SU-DHL-6 (cell line): ENCODE results near the gene IL2RG.

ENCODE experiments used
- H2AFZ ChIP-seq: fragments of 200-600 bp; sonication (generic); 2 replicates; pipeline ENCODE4 v1.6.1; 2014; ENCODE audit warnings: low read depth, mild to moderate bottlenecking, moderate library complexity, mixed read lengths, antibody characterized with exemption, low read length; ENCODE audit not compliant: severe bottlenecking
- H3F3A ChIP-seq: fragments of 200-600 bp; shearing (Covaris generic); 2 replicates; pipeline ENCODE4 v1.6.0; 2016; ENCODE audit warnings: antibody characterized with exemption, mild to moderate bottlenecking; ENCODE audit not compliant: insufficient read depth
- H3K27ac ChIP-seq: fragments of 200-600 bp; sonication (generic); 2 replicates; pipeline ENCODE4 v1.5.1; 2016; ENCODE audit warnings: low read depth, mild to moderate bottlenecking, low read length, moderate library complexity, mixed read lengths
- H3K27me3 ChIP-seq: fragments of 200-600 bp; sonication (generic), shearing (Covaris generic); 2 replicates; pipeline ENCODE4 v1.6.0; 2014; ENCODE audit warnings: mild to moderate bottlenecking, low read length
- H3K36me3 ChIP-seq: fragments of 200-600 bp; sonication (generic); 2 replicates; pipeline ENCODE4 v1.6.1; 2014; ENCODE audit warnings: mild to moderate bottlenecking, low read length, mixed read lengths
- H3K4me2 ChIP-seq: fragments of 300-600, 200-600 bp; shearing (Covaris generic), sonication (generic); 2 replicates; pipeline ENCODE4 v1.6.0; 2014; ENCODE audit warnings: low read length, low read depth, mild to moderate bottlenecking; ENCODE audit not compliant: poor library complexity, severe bottlenecking
- H3K4me3 ChIP-seq: fragments of 200-600 bp; sonication (generic); 2 replicates; pipeline ENCODE4 v1.5.1; 2014; ENCODE audit warnings: antibody characterized with exemption, low read length, mild to moderate bottlenecking, mixed read lengths; ENCODE audit not compliant: insufficient read depth, poor library complexity, severe bottlenecking
- H3K79me2 ChIP-seq: fragments of 200-600 bp; sonication (generic); 2 replicates; pipeline ENCODE4 v1.6.1; 2014; ENCODE audit warnings: mild to moderate bottlenecking, low read length, moderate library complexity; ENCODE audit not compliant: insufficient read depth
- H3K9ac ChIP-seq: fragments of 200-600 bp; sonication (generic); 2 replicates; pipeline ENCODE4 v1.7.0; 2014; ENCODE audit warnings: mild to moderate bottlenecking, low read length
- H3K9me2 ChIP-seq: fragments of 200-600 bp; sonication (generic); replicated peaks from 2 replicates; pipeline ENCODE4 v1.6.1; 2014; ENCODE audit warnings: low read length; ENCODE audit not compliant: insufficient read depth
- H3K9me3 ChIP-seq: fragments of 200-600 bp; sonication (generic); 2 replicates; pipeline ENCODE4 v1.6.1; 2014; ENCODE audit warnings: low read length, mixed read lengths; ENCODE audit not compliant: insufficient read depth
- H4K20me1 ChIP-seq: fragments of 200-600 bp; sonication (generic); 2 replicates; pipeline ENCODE4 v1.6.1; 2014; ENCODE audit warnings: low read depth, mild to moderate bottlenecking, antibody characterized with exemption, low read length, moderate library complexity, mixed read lengths
- EZH2phosphoT487 ChIP-seq: fragments of 200-600 bp; sonication (generic), shearing (Covaris generic); conservative IDR thresholded peaks from 2 replicates; pipeline ENCODE4 v1.6.1; 2018; ENCODE audit warnings: mild to moderate bottlenecking, antibody characterized with exemption, low read length, moderate library complexity, mixed read lengths
- TF ChIP-seq, protein P1 (sequence below): fragments of 200-600 bp; sonication (generic); IDR thresholded peaks from one replicate; pipeline ENCODE4 v1.5.1; 2017; ENCODE audit warnings: antibody characterized with exemption, mild to moderate bottlenecking, low read length, moderate library complexity; ENCODE audit not compliant: insufficient read depth, poor library complexity, severe bottlenecking

Gene IL2RG

DNA sequence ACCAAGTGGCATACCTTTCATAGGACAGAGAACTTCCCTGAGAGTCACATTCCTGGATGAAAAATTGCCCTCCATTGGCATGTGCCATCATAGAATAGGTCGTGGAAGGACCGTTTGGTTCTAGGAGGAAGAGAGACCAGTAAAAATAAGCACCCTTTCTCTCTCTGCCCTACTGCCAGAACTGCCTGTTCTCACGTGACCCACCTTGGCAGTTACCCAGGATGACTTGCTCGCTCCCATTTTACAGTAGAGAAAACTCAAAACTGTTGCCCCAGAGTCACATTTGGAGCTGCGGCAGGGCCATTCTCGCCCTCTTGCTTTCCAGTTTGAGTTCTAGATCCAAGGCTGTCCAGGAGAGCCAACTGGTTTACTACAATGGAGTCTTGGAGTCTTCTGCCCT is 32.1 kb upstream of the IL2RG start:
- no peaks in the 10 kb centered on the region for H3K36me3 ChIP-seq
- H3K79me2 ChIP-seq = no peaks in the 10 kb centered on the region
- H3K27ac ChIP-seq = no peak overlapping the region
- TF ChIP-seq EZH2phosphoT487 = no peak
- TF ChIP-seq, protein P1, sequence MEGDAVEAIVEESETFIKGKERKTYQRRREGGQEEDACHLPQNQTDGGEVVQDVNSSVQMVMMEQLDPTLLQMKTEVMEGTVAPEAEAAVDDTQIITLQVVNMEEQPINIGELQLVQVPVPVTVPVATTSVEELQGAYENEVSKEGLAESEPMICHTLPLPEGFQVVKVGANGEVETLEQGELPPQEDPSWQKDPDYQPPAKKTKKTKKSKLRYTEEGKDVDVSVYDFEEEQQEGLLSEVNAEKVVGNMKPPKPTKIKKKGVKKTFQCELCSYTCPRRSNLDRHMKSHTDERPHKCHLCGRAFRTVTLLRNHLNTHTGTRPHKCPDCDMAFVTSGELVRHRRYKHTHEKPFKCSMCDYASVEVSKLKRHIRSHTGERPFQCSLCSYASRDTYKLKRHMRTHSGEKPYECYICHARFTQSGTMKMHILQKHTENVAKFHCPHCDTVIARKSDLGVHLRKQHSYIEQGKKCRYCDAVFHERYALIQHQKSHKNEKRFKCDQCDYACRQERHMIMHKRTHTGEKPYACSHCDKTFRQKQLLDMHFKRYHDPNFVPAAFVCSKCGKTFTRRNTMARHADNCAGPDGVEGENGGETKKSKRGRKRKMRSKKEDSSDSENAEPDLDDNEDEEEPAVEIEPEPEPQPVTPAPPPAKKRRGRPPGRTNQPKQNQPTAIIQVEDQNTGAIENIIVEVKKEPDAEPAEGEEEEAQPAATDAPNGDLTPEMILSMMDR = no peak
- no peaks in the 10 kb centered on the region for H3F3A ChIP-seq
- no peaks in the 10 kb centered on the region for H3K27me3 ChIP-seq
- no peaks in the 10 kb centered on the region for H3K9me2 ChIP-seq
- H2AFZ ChIP-seq = no peak overlapping the region
- no peak overlapping the region for H3K9ac ChIP-seq
- no peak overlapping the region for H3K4me2 ChIP-seq
- H4K20me1 ChIP-seq = no peaks in the 10 kb centered on the region
- H3K4me3 ChIP-seq = no peak overlapping the region
- no peaks in the 10 kb centered on the region for H3K9me3 ChIP-seq

DNA sequence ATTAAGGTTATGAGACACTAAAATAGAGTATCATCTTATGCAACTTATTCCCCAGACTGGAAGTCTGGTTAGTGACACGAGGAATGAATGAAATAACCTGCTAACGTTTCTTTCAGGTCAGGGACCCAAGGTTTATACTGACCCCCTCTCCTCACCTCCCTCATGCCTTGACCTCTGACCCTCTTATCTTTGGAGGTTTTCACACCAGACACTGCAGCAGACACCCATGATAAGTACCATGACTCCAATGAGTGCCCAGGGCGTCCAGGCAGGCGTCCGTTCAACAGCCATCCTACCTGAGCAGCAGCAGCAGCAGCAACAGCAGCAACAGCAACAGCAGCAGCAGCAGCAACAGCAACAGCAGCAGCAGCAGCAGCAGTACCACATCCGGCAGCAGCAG is 29.1 kb upstream of the IL2RG start:
- H3K9ac ChIP-seq = no peak overlapping the region
- H4K20me1 ChIP-seq = no peaks in the 10 kb centered on the region
- H3K27ac ChIP-seq = no peak overlapping the region

DNA sequence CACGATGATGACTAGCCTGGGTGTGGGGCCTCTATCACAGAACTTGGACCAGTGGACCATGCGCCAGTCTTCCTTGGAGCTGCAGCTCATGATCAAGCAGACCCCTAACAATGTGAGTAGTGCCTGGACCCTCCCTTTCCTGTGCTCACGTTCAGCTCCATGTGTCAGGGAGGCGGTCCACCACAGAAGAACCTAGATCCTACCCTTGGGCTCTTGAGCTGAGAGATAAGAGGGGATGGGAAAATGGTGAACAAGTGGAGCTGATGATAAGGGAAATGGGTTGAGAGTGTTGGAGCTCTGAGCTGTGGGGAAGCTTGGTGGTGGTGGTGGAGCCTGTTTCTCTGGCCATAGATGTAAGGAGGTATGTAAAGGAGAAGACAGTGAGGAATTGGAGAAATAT is 20.1 kb upstream of the IL2RG start:
- H3K27me3 ChIP-seq = no peaks in the 10 kb centered on the region
- no peaks in the 10 kb centered on the region for H3K36me3 ChIP-seq
- no peaks in the 10 kb centered on the region for H3K9me3 ChIP-seq
- no peaks in the 10 kb centered on the region for H4K20me1 ChIP-seq
- no peak overlapping the region for H3K27ac ChIP-seq
- no peaks in the 10 kb centered on the region for H3F3A ChIP-seq
- H2AFZ ChIP-seq = no peak overlapping the region
- no peaks in the 10 kb centered on the region for H3K79me2 ChIP-seq
- H3K4me2 ChIP-seq = no peak overlapping the region
- H3K9ac ChIP-seq = no peak overlapping the region
- TF ChIP-seq, protein P1 = no peak
- TF ChIP-seq EZH2phosphoT487 = no peak
- no peaks in the 10 kb centered on the region for H3K9me2 ChIP-seq
- no peak overlapping the region for H3K4me3 ChIP-seq

More for the DNA sequence above, 29.1 kb upstream of the IL2RG start:
- H3K4me3 ChIP-seq = no peak overlapping the region
- H3K4me2 ChIP-seq = no peak overlapping the region
- no peaks in the 10 kb centered on the region for H3F3A ChIP-seq
- no peaks in the 10 kb centered on the region for H3K36me3 ChIP-seq
- H3K9me3 ChIP-seq = no peaks in the 10 kb centered on the region
- H3K79me2 ChIP-seq = no peaks in the 10 kb centered on the region
- TF ChIP-seq EZH2phosphoT487 = no peak
- no peaks in the 10 kb centered on the region for H3K9me2 ChIP-seq
- H3K27me3 ChIP-seq = no peaks in the 10 kb centered on the region
- no peak overlapping the region for H2AFZ ChIP-seq

DNA sequence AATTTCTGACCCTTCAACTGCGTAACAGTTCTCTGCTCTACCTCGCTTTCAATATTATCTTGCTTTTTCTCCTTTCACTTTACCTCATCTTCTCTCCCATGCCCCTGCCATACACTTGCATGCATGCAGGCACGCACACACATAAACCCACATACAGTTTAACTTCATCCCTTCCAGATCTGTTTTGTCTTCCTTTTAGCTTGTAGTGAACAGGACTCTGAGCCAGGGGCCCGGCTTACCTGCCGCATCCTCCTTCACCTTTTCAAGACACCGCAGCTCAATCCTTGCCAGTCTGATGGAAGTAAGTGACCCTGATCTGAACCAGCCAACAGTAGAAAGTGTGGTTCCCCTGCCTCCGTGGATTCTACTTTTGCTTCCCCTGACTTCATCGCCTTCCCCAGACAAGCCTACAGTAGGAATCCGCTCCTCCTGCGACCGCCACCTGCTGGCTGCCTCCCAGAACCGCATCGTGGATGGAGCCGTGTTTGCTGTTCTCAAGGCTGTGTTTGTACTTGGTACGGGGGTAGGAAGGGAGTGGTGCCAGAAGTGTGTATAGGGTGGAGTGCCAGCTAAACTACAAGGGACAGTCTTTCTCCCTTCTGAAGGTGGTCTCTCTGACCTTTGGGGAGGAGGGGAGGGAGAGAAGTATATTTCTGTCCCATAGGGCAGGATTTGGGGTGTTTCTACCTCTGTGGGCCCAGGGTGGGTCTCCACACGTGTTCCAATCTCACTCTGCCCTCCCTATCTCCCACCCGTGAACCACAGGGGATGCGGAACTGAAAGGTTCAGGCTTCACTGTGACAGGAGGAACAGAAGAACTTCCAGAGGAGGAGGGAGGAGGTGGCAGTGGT is 17.8 kb upstream of the IL2RG start:
- Histone ChIP-seq H3K36me3 (no peaks in the 10 kb centered on the region), H3K9me3 (no peaks in the 10 kb centered on the region), H3F3A (no peaks in the 10 kb centered on the region), H3K27ac (no peak overlapping the region), H3K4me3 (no peak overlapping the region), H3K4me2 (no peak overlapping the region), H3K79me2 (no peaks in the 10 kb centered on the region), H3K9ac (no peak overlapping the region), H3K27me3 (no peaks in the 10 kb centered on the region), H3K9me2 (no peaks in the 10 kb centered on the region), H4K20me1 (no peaks in the 10 kb centered on the region), H2AFZ (no peak overlapping the region)
- TF ChIP-seq EZH2phosphoT487 = no peak
- TF ChIP-seq, protein P1 = peak; percentile 75
